Smooth muscle cell (in vitro differentiated cells): ENCODE data around the gene SVIL. TPM values are rescaled to one million over a fixed set of nuclear protein-coding genes. Genes with fewer than 3 reads are reported as not detected.
"Not testable (repeated sequence)": the region's sequence is repeated elsewhere in the genome, so short reads cannot be mapped to it uniquely, and the experiment has no call there.

Source experiments
- DNase-seq: peaks from one replicate; lab custom pipeline; 2025; ENCODE audit not compliant: unreplicated experiment; lab: John Stamatoyannopoulos, UW
- H2AFZ ChIP-seq: fragments of 200-600 bp; sonication (generic); 2 replicates; pipeline ENCODE4 v1.6.0; 2016; ENCODE audit warnings: antibody characterized with exemption, low read depth, mild to moderate bottlenecking
- H3F3A ChIP-seq: fragments of 200-600 bp; sonication (generic); 2 replicates; pipeline ENCODE4 v1.6.0; 2017; ENCODE audit warnings: antibody characterized with exemption, low read depth
- H3K27ac ChIP-seq: fragments of 200-600 bp; sonication (generic); 2 replicates; pipeline ENCODE4 v1.5.1; 2016; ENCODE audit warnings: low read depth, mild to moderate bottlenecking
- H3K27me3 ChIP-seq: fragments of 200-600 bp; sonication (generic); 2 replicates; pipeline ENCODE4 v1.6.1; 2016; ENCODE audit warnings: low read depth, mild to moderate bottlenecking
- H3K36me3 ChIP-seq: fragments of 200-600 bp; sonication (generic); 2 replicates; pipeline ENCODE4 v1.5.1; 2016; ENCODE audit warnings: low read depth
- H3K4me1 ChIP-seq: fragments of 200-600 bp; sonication (generic); 2 replicates; pipeline ENCODE4 v1.5.1; 2016; ENCODE audit warnings: low read depth
- H3K4me2 ChIP-seq: fragments of 200-600 bp; sonication (generic); 2 replicates; pipeline ENCODE4 v1.6.0; 2016; ENCODE audit warnings: mild to moderate bottlenecking
- H3K4me3 ChIP-seq: fragments of 200-600 bp; sonication (generic); 2 replicates; pipeline ENCODE4 v1.5.1; 2016; ENCODE audit warnings: mild to moderate bottlenecking
- H3K79me2 ChIP-seq: fragments of 200-600 bp; sonication (generic); 2 replicates; pipeline ENCODE4 v1.6.0; 2016; ENCODE audit warnings: low read depth, mild to moderate bottlenecking
- H3K9ac ChIP-seq: fragments of 200-600 bp; sonication (generic); 2 replicates; pipeline ENCODE4 v1.6.0; 2016; ENCODE audit warnings: low read depth
- H3K9me3 ChIP-seq: fragments of 200-600 bp; sonication (generic); replicated peaks from 2 replicates; pipeline ENCODE4 v1.5.1; 2016; ENCODE audit warnings: low read depth
- H4K20me1 ChIP-seq: fragments of 200-600 bp; sonication (generic); 2 replicates; pipeline ENCODE4 v1.6.0; 2016; ENCODE audit warnings: low read depth
- CTCF ChIP-seq: fragments of 200-600 bp; sonication (generic); IDR thresholded peaks from 2 replicates; pipeline ENCODE4 v1.5.1; 2017; ENCODE audit warnings: borderline replicate concordance, mild to moderate bottlenecking, antibody characterized with exemption; ENCODE audit not compliant: insufficient read depth, poor library complexity, severe bottlenecking
- WGBS: methylation state at CpG from one replicate; pipeline ENCODE4 v1.1.7; 2016; ENCODE audit warnings: low lambda C conversion rate; 5-methylcytosine and 5-hydroxymethylcytosine counted together
- polyA plus RNA-seq: library from polyadenylated mRNA; unstranded; fragments of >200 nt; fragmentation: Nextera tagmentation; extraction: Ambion mirVana; gene quantifications from 2 replicates; pipeline ENCODE4 v1.2.1, GENCODE V29; 2016
- total RNA-seq: library from RNA; depleted of rRNA; stranded (reverse); fragments of >200 nt; gene quantifications from 2 replicates; pipeline ENCODE4 v1.2.3, GENCODE V29; 2014

SVIL gene
- total and polyA plus RNA-seq, 2 experiments from 2014 or later = 32.5 to 33.0 TPM

- H3K4me1 ChIP-seq = no peaks in the 10 kb centered on the region
- peaks cover 11% of the 10 kb centered on the region for H4K20me1 ChIP-seq
- H3K27ac ChIP-seq = no peak overlapping the region
- no peaks in the 10 kb centered on the region for H3K79me2 ChIP-seq
- H3K4me3 ChIP-seq = no peak overlapping the region
- DNase-seq = no peak
- no peaks in the 10 kb centered on the region for H3F3A ChIP-seq
- TF ChIP-seq CTCF = no peak
- no peak overlapping the region for H3K9ac ChIP-seq
- H3K36me3 ChIP-seq = no peaks in the 10 kb centered on the region
- H3K4me2 ChIP-seq = no peak overlapping the region
- 94% methylated on average over 9 of the region's 9 CpGs for WGBS
- no peaks in the 10 kb centered on the region for H3K27me3 ChIP-seq
- H2AFZ ChIP-seq = no peak overlapping the region
- no peaks in the 10 kb centered on the region for H3K9me3 ChIP-seq
Observed at GRCh38 chr10:29514306-29514705, 120.5 kb downstream of the SVIL start.

- Histone ChIP-seq H3K27me3 (no peaks in the 10 kb centered on the region), H3F3A (no peaks in the 10 kb centered on the region), H3K27ac (no peak overlapping the region), H3K36me3 (no peaks in the 10 kb centered on the region), H3K79me2 (no peaks in the 10 kb centered on the region), H3K4me3 (no peak overlapping the region), H2AFZ (no peak overlapping the region), H3K9me3 (no peaks in the 10 kb centered on the region), H4K20me1 (peaks cover 11% of the 10 kb centered on the region), H3K4me2 (no peak overlapping the region), H3K9ac (no peak overlapping the region), H3K4me1 (no peaks in the 10 kb centered on the region)
- 88% methylated on average over 10 of the region's 10 CpGs for WGBS
- no peak for TF ChIP-seq CTCF
- DNase-seq = no peak
Observed at GRCh38 chr10:29512425-29512974, 122.3 kb downstream of the SVIL start.

GRCh38 chr10:29511806-29512205 is 123.0 kb downstream of the SVIL start:
- 88% methylated on average over 5 of the region's 5 CpGs for WGBS
- H3K27me3 ChIP-seq, H3K4me2 ChIP-seq, H3K27ac ChIP-seq, H3K79me2 ChIP-seq, H3F3A ChIP-seq, H2AFZ ChIP-seq, DNase-seq, H3K4me1 ChIP-seq, H3K4me3 ChIP-seq, H3K9me3 ChIP-seq, H3K36me3 ChIP-seq, H3K9ac ChIP-seq: not testable (repeated sequence)
- peaks cover 11% of the 10 kb centered on the region for H4K20me1 ChIP-seq

GRCh38 chr10:29510483-29511157 is 124.2 kb downstream of the SVIL start:
- H3F3A ChIP-seq, H3K36me3 ChIP-seq, H3K79me2 ChIP-seq, H2AFZ ChIP-seq, H3K4me3 ChIP-seq, H3K9me3 ChIP-seq, DNase-seq, H3K4me2 ChIP-seq, H3K27me3 ChIP-seq, H3K9ac ChIP-seq, H3K27ac ChIP-seq, H3K4me1 ChIP-seq: not testable (repeated sequence)
- H4K20me1 ChIP-seq = peaks cover 11% of the 10 kb centered on the region
- WGBS = 95% methylated on average over 13 of the region's 24 CpGs
